ENCODE data around the gene UBE2C.

DNA sequence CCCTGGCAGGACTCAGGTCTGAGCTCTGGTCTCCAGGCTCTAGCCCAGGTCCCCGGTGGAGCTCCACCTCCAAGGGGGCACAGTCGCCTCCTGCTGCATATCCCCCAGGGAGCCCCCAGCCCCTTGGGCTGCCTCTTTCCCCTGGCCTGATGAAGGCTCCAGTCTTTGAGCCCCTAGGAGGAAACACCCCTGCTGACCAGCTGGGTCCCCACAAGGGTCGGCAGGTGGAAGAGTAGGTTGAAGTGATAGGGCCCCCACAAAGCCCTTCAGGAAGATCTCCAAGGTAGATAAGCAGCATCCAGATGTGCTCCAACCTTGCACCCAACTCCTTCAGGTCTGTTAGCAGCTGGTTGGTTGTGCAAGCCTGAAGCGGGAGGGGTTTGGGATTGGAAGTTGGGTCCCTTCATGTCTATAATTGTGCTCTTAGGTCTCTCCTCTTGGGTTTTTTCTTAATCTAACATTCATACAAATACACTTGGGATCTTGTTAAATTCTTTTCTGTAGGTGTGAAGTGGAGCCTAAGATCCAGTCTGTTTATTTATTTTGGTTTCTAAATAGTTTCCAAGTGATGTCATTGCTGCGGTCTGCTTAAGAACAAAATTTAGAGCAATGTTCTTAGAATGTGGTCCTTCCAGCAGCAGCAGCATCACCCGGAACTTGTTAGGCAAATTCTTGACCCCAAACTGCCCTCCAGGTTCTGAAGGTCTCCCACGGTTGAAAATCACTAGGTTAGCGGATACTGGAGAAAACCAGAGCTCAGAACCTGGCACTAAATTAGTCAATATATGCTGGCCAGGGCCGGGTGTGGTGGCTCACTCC, 5.1 kb downstream of the UBE2C start:
- TF ChIP-seq, protein P1, sequence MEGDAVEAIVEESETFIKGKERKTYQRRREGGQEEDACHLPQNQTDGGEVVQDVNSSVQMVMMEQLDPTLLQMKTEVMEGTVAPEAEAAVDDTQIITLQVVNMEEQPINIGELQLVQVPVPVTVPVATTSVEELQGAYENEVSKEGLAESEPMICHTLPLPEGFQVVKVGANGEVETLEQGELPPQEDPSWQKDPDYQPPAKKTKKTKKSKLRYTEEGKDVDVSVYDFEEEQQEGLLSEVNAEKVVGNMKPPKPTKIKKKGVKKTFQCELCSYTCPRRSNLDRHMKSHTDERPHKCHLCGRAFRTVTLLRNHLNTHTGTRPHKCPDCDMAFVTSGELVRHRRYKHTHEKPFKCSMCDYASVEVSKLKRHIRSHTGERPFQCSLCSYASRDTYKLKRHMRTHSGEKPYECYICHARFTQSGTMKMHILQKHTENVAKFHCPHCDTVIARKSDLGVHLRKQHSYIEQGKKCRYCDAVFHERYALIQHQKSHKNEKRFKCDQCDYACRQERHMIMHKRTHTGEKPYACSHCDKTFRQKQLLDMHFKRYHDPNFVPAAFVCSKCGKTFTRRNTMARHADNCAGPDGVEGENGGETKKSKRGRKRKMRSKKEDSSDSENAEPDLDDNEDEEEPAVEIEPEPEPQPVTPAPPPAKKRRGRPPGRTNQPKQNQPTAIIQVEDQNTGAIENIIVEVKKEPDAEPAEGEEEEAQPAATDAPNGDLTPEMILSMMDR (IDR thresholded peaks at IDR 0.05; ENCODE audit: low read depth, low read length, poor library complexity, severe bottlenecking) = no peak
- TF ChIP-seq EZH2phosphoT487 (IDR thresholded peaks at IDR 0.05; ENCODE audit: borderline replicate concordance, low read length) = no peak

Data from DOHH2 (cell line).